IMR-90 (cell line): Measurements from ENCODE around the gene PCSK6. TPM values are rescaled to one million over a fixed set of nuclear protein-coding genes. Genes with fewer than 3 reads are reported as not detected.

ENCODE experiments used
- ATAC-seq: fragments of 200-7000 bp; cut with Tn5 transposase; 2 replicates; pipeline ENCODE4 v1.9.1; 2020; ENCODE audit warnings: low read depth, mild to moderate bottlenecking, moderate library complexity
- BruUV-seq: library from RNA; stranded (reverse); fragments of 400-500 nt; replicated peaks from 2 replicates; lab custom pipeline; 2021; lab: Mats Ljungman, UMichigan
- CTCF ChIA-PET: fragments of 300-600 bp; formaldehyde crosslinking; extraction: SDS; loops from one replicate; lab custom pipeline; 2021; ENCODE audit warnings: antibody characterized with exemption; lab: Yijun Ruan, JAX
- POLR2A ChIA-PET: fragments of 300-600 bp; sonication (Branson Sonifier 250); formaldehyde crosslinking; loops from one replicate; lab custom pipeline; 2022; ENCODE audit warnings: antibody characterized with exemption; ENCODE audit not compliant: unreplicated experiment; lab: Charles Lee
- DNase-seq: peaks from one replicate; pipeline ENCODE4 v3.0.0; 2013
- H2AFZ ChIP-seq: replicated peaks from 2 replicates; pipeline ENCODE3; 2013; ENCODE audit warnings: low read length, mild to moderate bottlenecking; ENCODE audit not compliant: poor library complexity
- H2AK5ac ChIP-seq: 2 replicates; pipeline ENCODE4 v1.6.1; 2013; ENCODE audit warnings: low read depth, low read length, inconsistent platforms
- H2AK9ac ChIP-seq: replicated peaks from 2 replicates; pipeline ENCODE3; 2013; ENCODE audit warnings: mild to moderate bottlenecking, low read depth, low read length, moderate library complexity; ENCODE audit not compliant: poor library complexity
- H2BK120ac ChIP-seq: 2 replicates; pipeline ENCODE4 v1.6.1; 2013; ENCODE audit warnings: low read depth, low read length, inconsistent platforms
- H2BK15ac ChIP-seq: 3 replicates; pipeline ENCODE4 v1.6.1; 2013; ENCODE audit warnings: low read depth, low read length, inconsistent platforms
- H2BK20ac ChIP-seq: 2 replicates; pipeline ENCODE4 v1.6.1; 2013; ENCODE audit warnings: low read depth, mild to moderate bottlenecking, inconsistent platforms, low read length, moderate library complexity
- H2BK5ac ChIP-seq: 2 replicates; pipeline ENCODE4 v1.6.1; 2013; ENCODE audit warnings: mild to moderate bottlenecking, low read depth, low read length, inconsistent platforms; ENCODE audit not compliant: poor library complexity, severe bottlenecking
- H3K14ac ChIP-seq: replicated peaks from 2 replicates; pipeline ENCODE4 v1.6.1; 2013; ENCODE audit warnings: low read depth, low read length, inconsistent platforms
- H3K18ac ChIP-seq: 2 replicates; pipeline ENCODE4 v1.6.1; 2013; ENCODE audit warnings: low read depth, low read length, control low read depth
- H3K23ac ChIP-seq: 2 replicates; pipeline ENCODE4 v1.6.1; 2013; ENCODE audit warnings: low read depth, low read length, inconsistent platforms
- H3K27ac ChIP-seq: 2 replicates; pipeline ENCODE4 v1.5.1; 2013; ENCODE audit warnings: mild to moderate bottlenecking, control low read depth, low read length; ENCODE audit not compliant: insufficient read depth
- H3K27me3 ChIP-seq: 2 replicates; pipeline ENCODE4 v1.6.1; 2013; ENCODE audit warnings: low read length; ENCODE audit not compliant: control insufficient read depth, insufficient read depth
- H3K36me3 ChIP-seq: 2 replicates; pipeline ENCODE4 v1.6.1; 2013; ENCODE audit warnings: low read length, mixed read lengths; ENCODE audit not compliant: control insufficient read depth, insufficient read depth
- H3K4ac ChIP-seq: 2 replicates; pipeline ENCODE4 v1.6.1; 2013; ENCODE audit warnings: low read depth, low read length, inconsistent platforms
- H3K4me1 ChIP-seq: 2 replicates; pipeline ENCODE4 v1.6.1; 2013; ENCODE audit warnings: low read length, mixed read lengths; ENCODE audit not compliant: control insufficient read depth, insufficient read depth
- H3K4me2 ChIP-seq: 2 replicates; pipeline ENCODE4 v1.6.1; 2013; ENCODE audit warnings: low read depth, mild to moderate bottlenecking, control low read depth, low read length, moderate library complexity
- H3K4me3 ChIP-seq: 2 replicates; pipeline ENCODE4 v1.5.1; 2013; ENCODE audit warnings: low read depth, mild to moderate bottlenecking, control low read depth, low read length, moderate library complexity; ENCODE audit not compliant: insufficient read depth
- H3K56ac ChIP-seq: 2 replicates; pipeline ENCODE4 v1.6.1; 2013; ENCODE audit warnings: low read length, inconsistent platforms; ENCODE audit not compliant: insufficient read depth; ENCODE audit errors: extremely low read depth
- H3K79me1 ChIP-seq, 2 experiments: 2 replicates each; pipeline ENCODE4 v1.6.1; 2013; ENCODE audit warnings: low read length in 2 of 2, inconsistent platforms in 1 of 2, low read depth in 1 of 2
- H3K9ac ChIP-seq: 2 replicates; pipeline ENCODE4 v1.6.1; 2013; ENCODE audit warnings: low read depth, low read length, control low read depth
- H3K9me1 ChIP-seq: 2 replicates; pipeline ENCODE4 v1.6.1; 2013; ENCODE audit warnings: low read length, inconsistent platforms; ENCODE audit not compliant: insufficient read depth
- H3K9me3 ChIP-seq: 2 replicates; pipeline ENCODE4 v1.6.1; 2013; ENCODE audit warnings: low read length; ENCODE audit not compliant: control insufficient read depth, insufficient read depth
- H4K20me1 ChIP-seq: 2 replicates; pipeline ENCODE4 v1.6.1; 2013; ENCODE audit warnings: low read length, inconsistent platforms; ENCODE audit not compliant: insufficient read depth
- H4K5ac ChIP-seq: 2 replicates; pipeline ENCODE4 v1.6.1; 2013; ENCODE audit warnings: mild to moderate bottlenecking, low read depth, low read length, control low read depth
- H4K8ac ChIP-seq, 2 experiments: 2 replicates each; pipeline ENCODE4 v1.6.1; 2013; ENCODE audit warnings: low read depth in 2 of 2, low read length in 2 of 2, control low read depth in 1 of 2, inconsistent platforms in 1 of 2
- H4K91ac ChIP-seq: 2 replicates; pipeline ENCODE4 v1.6.1; 2013; ENCODE audit warnings: low read depth, low read length, inconsistent platforms; ENCODE audit not compliant: insufficient read depth
- RAD21 ChIP-seq: IDR thresholded peaks from 2 replicates; pipeline ENCODE4 v1.6.1; 2012; ENCODE audit warnings: low read length, improper control_type of control experiment
- WGBS, 2 experiments: methylation state at CpG; one replicate each; pipeline versions ENCODE4 v1.1.5 to v1.1.7; 2013; ENCODE audit warnings: missing lambda C conversion rate in 2 of 2; ENCODE audit not compliant: insufficient read length in 1 of 2; ENCODE audit errors: extremely low coverage in 2 of 2; 5-methylcytosine and 5-hydroxymethylcytosine counted together
- dilution Hi-C: fragments of 300-500 bp; cut with HindIII; formaldehyde crosslinking; loops from one replicate; pipeline ENCODE4 v1.14.3; 2018; ENCODE audit warnings: low sequenced_read_pairs; ENCODE audit not compliant: unreplicated experiment
- in situ Hi-C: fragments of 300-500 bp; cut with MboI; formaldehyde crosslinking; loops from 3 replicates; pipeline ENCODE4 v1.14.3; 2019; ENCODE audit warnings: low sequenced_read_pairs, inconsistent platforms, mixed read lengths
- intact Hi-C: fragments of 100-400 bp; cut with micrococcal nuclease; formaldehyde crosslinking; loops from 2 replicates; pipeline ENCODE4 v1.10.0; 2022
- polyA plus RNA-seq, 3 experiments: library from polyadenylated mRNA; depleted of rRNA; stranded (reverse); fragments of >200 nt; gene quantifications; 2 replicates each; pipeline ENCODE4 v1.2.3, GENCODE V29; 2012; ENCODE audit warnings: low replicate concordance in 1 of 3
- total RNA-seq: library from RNA; depleted of rRNA; stranded (reverse); fragments of >200 nt; gene quantifications from 2 replicates; pipeline ENCODE4 v1.2.3, GENCODE V29; 2012

PCSK6 gene
- total and polyA plus RNA-seq, 2 of the 4 experiments (the other 2 are of a cell fraction) = not detected

GRCh38 chr15:101526442-101526841, 36.9 kb upstream of the PCSK6 start:
- H4K91ac ChIP-seq = no peak overlapping the region
- H2AK5ac ChIP-seq = no peak overlapping the region
- ChIA-PET POLR2A (no interaction called here), CTCF (no interaction called here)
- no peak overlapping the region for H4K8ac ChIP-seq
- BruUV-seq = no TSS peak
- no peaks in the 10 kb centered on the region for H3K79me1 ChIP-seq
- H3K23ac ChIP-seq = no peak overlapping the region
- WGBS, 2 experiments = no CpG with 5 or more reads among the region's 13 CpGs
- H3K4me1 ChIP-seq = no peaks in the 10 kb centered on the region
- H3K27ac ChIP-seq = no peak overlapping the region
- H4K5ac ChIP-seq = no peak overlapping the region
- H3K9ac ChIP-seq = no peak overlapping the region
- intact Hi-C loops (no loop called here), in situ Hi-C loops (no loop called here), dilution Hi-C loops (no loop called here)
- H3K56ac ChIP-seq = no peak overlapping the region
- H3K9me3 ChIP-seq = no peaks in the 10 kb centered on the region
- peaks cover 17% of the 10 kb centered on the region for H3K27me3 ChIP-seq
- H3K14ac ChIP-seq = no peak overlapping the region
- H3K18ac ChIP-seq = no peak overlapping the region
- ATAC-seq = no peak
- H2BK5ac ChIP-seq = no peak overlapping the region
- no peak overlapping the region for H2AK9ac ChIP-seq
- H3K4me2 ChIP-seq = no peak overlapping the region
- no peak overlapping the region for H3K4me3 ChIP-seq
- no peaks in the 10 kb centered on the region for H3K9me1 ChIP-seq
- DNase-seq = no peak
- peak overlapping the region; percentile 3 for H2AFZ ChIP-seq
- H2BK20ac ChIP-seq = no peak overlapping the region
- H4K20me1 ChIP-seq = no peaks in the 10 kb centered on the region
- no peak overlapping the region for H2BK120ac ChIP-seq
- H3K36me3 ChIP-seq = no peaks in the 10 kb centered on the region
- TF ChIP-seq RAD21 = no peak
- no peak overlapping the region for H2BK15ac ChIP-seq
- no peak overlapping the region for H3K4ac ChIP-seq
